ENCODE measurements around the gene C9orf72.

Gene C9orf72

DNA sequence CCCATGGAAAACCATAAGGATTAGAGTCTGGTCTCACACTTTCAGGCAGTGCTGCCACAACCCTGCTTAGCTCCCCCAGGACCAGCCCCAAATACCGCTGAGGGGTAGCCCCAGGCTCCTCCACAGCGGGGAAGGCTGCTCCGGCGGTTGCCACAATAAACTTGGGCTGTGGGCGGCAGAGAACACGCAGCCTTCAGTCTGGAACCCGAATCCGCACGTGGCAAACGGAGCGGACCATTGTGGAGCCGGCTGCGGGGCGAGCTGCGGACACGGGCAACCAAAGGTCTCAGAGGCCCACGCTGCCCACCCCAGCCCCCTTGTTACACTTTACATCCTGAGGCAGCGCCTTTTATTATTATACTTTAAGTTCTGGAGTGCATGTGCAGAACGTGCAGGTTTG lies 37.3 kb upstream of the C9orf72 start:
- CTCF ChIA-PET: no interaction called here
- TF ChIP-seq, protein P1, sequence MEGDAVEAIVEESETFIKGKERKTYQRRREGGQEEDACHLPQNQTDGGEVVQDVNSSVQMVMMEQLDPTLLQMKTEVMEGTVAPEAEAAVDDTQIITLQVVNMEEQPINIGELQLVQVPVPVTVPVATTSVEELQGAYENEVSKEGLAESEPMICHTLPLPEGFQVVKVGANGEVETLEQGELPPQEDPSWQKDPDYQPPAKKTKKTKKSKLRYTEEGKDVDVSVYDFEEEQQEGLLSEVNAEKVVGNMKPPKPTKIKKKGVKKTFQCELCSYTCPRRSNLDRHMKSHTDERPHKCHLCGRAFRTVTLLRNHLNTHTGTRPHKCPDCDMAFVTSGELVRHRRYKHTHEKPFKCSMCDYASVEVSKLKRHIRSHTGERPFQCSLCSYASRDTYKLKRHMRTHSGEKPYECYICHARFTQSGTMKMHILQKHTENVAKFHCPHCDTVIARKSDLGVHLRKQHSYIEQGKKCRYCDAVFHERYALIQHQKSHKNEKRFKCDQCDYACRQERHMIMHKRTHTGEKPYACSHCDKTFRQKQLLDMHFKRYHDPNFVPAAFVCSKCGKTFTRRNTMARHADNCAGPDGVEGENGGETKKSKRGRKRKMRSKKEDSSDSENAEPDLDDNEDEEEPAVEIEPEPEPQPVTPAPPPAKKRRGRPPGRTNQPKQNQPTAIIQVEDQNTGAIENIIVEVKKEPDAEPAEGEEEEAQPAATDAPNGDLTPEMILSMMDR (IDR thresholded peaks at IDR 0.05; ENCODE audit: control extremely low read depth, extremely low read depth, low read depth, missing control alignments): no peak
- POLR2A ChIA-PET: no interaction called here
- no peak for DNase-seq (ENCODE audit: extremely low spot score)

GRCh38 chr9:27602954-27603353 lies 29.7 kb upstream of the C9orf72 start:
- CTCF ChIA-PET: no interaction called here
- POLR2A ChIA-PET: no interaction called here
- TF ChIP-seq, protein P1 (IDR thresholded peaks at IDR 0.05; ENCODE audit: control extremely low read depth, extremely low read depth, low read depth, missing control alignments): no peak
- no peak for DNase-seq (ENCODE audit: extremely low spot score)

DNA sequence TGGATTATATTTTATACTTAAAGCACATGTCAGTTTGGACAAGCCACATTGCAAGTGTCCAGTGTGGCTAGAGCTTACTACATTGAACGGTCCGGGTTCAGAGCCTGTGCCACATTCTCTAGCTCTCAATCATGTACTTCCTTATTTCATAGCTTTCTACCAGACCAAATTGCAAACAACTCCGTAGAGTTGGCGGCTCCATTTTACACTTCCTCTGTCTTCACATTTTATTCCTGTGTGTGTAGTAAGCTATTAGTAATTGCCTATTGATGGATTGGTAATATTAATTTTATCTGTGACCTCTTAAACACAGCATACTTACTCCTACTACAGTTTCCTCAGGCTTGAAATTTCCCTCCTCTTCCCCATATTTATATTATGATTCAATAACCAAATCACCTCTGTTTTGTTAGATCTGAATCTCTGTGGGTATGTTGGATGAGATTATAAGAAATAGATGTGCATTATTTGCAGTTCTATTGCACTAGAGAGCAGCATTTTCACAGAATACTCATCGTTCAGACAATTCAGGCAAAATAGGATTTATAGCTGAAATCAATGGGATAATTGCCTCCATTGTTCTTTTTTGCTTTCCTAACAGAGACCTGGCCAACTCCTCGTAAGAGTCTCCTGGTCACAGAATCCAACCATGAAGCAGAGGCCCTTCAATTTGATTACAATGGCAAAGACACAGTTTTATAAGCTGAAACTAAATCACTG lies 29.0 kb upstream of the C9orf72 start:
- TF ChIP-seq, protein P1 (IDR thresholded peaks at IDR 0.05; ENCODE audit: control extremely low read depth, extremely low read depth, low read depth, missing control alignments): no peak
- POLR2A ChIA-PET: no interaction called here
- no peak for DNase-seq (ENCODE audit: extremely low spot score)
- CTCF ChIA-PET: no interaction called here

- POLR2A ChIA-PET: no interaction called here
- CTCF ChIA-PET: no interaction called here
- TF ChIP-seq, protein P1 (IDR thresholded peaks at IDR 0.05; ENCODE audit: control extremely low read depth, extremely low read depth, low read depth, missing control alignments): no peak
- no peak for DNase-seq (ENCODE audit: extremely low spot score)
Measured at GRCh38 chr9:27601396-27601795, 28.1 kb upstream of the C9orf72 start.

DNA sequence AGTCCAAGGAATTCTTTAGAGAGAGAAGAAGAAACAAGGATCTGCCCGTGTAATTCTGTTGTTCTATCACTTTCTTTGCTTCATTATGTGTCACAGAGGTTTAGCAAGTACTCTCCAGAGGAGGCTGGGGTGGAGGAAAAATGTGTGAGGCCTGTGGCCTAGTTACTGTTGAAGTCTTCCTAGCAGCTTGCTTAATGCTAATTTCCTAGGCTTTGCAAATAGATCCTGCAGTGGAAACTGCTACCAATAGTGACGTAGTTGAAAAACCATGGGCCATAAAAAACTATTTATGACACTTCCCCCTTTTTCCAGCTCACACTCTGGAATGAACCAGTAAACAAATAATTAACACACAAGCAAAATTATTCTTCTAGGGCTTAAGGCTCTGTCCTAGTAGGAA lies 27.0 kb upstream of the C9orf72 start:
- TF ChIP-seq, protein P1 (IDR thresholded peaks at IDR 0.05; ENCODE audit: control extremely low read depth, extremely low read depth, low read depth, missing control alignments): no peak
- POLR2A ChIA-PET: no interaction called here
- DNase-seq (ENCODE audit: extremely low spot score): no peak
- CTCF ChIA-PET: interaction anchor here (1.4 to 1.7 kb wide), 2 partner anchors 10 to 40 kb away, joined by 5 read pairs; no protein-coding TSS in a partner anchor

GRCh38 chr9:27599870-27600238 lies 26.6 kb upstream of the C9orf72 start:
- POLR2A ChIA-PET: no interaction called here

More at GRCh38 chr9:27599870-27600238, 26.6 kb upstream of the C9orf72 start:
- no peak for DNase-seq (ENCODE audit: extremely low spot score)
- TF ChIP-seq, protein P1 (IDR thresholded peaks at IDR 0.05; ENCODE audit: control extremely low read depth, extremely low read depth, low read depth, missing control alignments): no peak
- CTCF ChIA-PET: interaction anchor here (0.8 to 1.7 kb wide), 3 partner anchors 10 to 55 kb away, joined by 3 to 5 read pairs (median 5); no protein-coding TSS in a partner anchor
